K562 (cell line): Measurements from ENCODE around the gene STAT6. TPM values are rescaled to one million over a fixed set of nuclear protein-coding genes. Genes with fewer than 3 reads are reported as not detected.

Experiments
- ATAC-seq: fragments of 200-7000 bp; cut with Tn5 transposase; 3 replicates; pipeline ENCODE4 v1.9.1; 2020; ENCODE audit warnings: moderate library complexity
- BruUV-seq: library from RNA; stranded (reverse); fragments of 400-500 nt; replicated peaks from 2 replicates; lab custom pipeline; 2021; lab: Mats Ljungman, UMichigan
- CTCF ChIA-PET: fragments of 300-600 bp; formaldehyde crosslinking; extraction: SDS; loops from one replicate; lab custom pipeline; 2021; ENCODE audit warnings: low intra/inter-chr PET ratio; lab: Yijun Ruan, JAX
- POLR2A ChIA-PET: fragments of 300-600, 350-650 bp; sonication (Branson Sonifier 250); formaldehyde crosslinking; extraction: SDS; loops from one replicate; lab custom pipeline; 2021; ENCODE audit warnings: antibody characterized with exemption, inconsistent platforms; lab: Yijun Ruan, JAX
- DNase-seq, 4 experiments: peaks; one replicate each; pipeline versions ENCODE4 v3.0.0 to v3.0.0-alpha.2; 2011 to 2018; ENCODE audit warnings: low spot score in 3 of 4, mixed read lengths in 3 of 4; ENCODE audit errors: extremely low read depth in 1 of 4
- FAIRE-seq: peaks from 2 replicates; lab custom pipeline; 2011; peaks lifted over from hg19 to GRCh38; lab: Jason Lieb, UNC
- H2AFZ ChIP-seq: 2 replicates; pipeline ENCODE4 v1.6.0; 2011; ENCODE audit warnings: low read depth, low read length, control low read depth, inconsistent platforms
- H3K27ac ChIP-seq: fragments of 200-600 bp; 3 replicates; pipeline ENCODE4 v1.8.0; 2011; ENCODE audit warnings: low read depth, mild to moderate bottlenecking, control low read depth, inconsistent platforms, low read length, moderate library complexity, mixed read lengths; ENCODE audit errors: extremely low read depth
- H3K27me3 ChIP-seq, 2 experiments: fragments of 300-600 bp in 1 of 2; 2 replicates in 1 of 2; 3 replicates in 1 of 2; pipeline versions ENCODE4 v1.6.0 to v1.8.0; 2011; ENCODE audit warnings: inconsistent platforms in 2 of 2, low read length in 2 of 2, mild to moderate bottlenecking in 1 of 2, mixed read lengths in 1 of 2, moderate library complexity in 1 of 2; ENCODE audit not compliant: control insufficient read depth in 2 of 2, insufficient read depth in 2 of 2
- H3K36me3 ChIP-seq: fragments of 300-600 bp; 3 replicates; pipeline ENCODE4 v1.8.0; 2011; ENCODE audit warnings: mild to moderate bottlenecking, low read length, inconsistent platforms; ENCODE audit not compliant: control insufficient read depth, insufficient read depth
- H3K4me1 ChIP-seq, 2 experiments: fragments of 200-600 bp in 1 of 2; replicated peaks in 1 of 2; 2 replicates in 1 of 2; 3 replicates in 1 of 2; pipeline versions ENCODE4 v1.5.1 to v1.8.0; 2011; ENCODE audit warnings: inconsistent platforms in 2 of 2, low read length in 2 of 2, mild to moderate bottlenecking in 1 of 2, mixed read lengths in 1 of 2, moderate library complexity in 1 of 2; ENCODE audit not compliant: control insufficient read depth in 2 of 2, insufficient read depth in 2 of 2
- H3K4me2 ChIP-seq: 2 replicates; pipeline ENCODE4 v1.6.1; 2011; ENCODE audit warnings: low read length, control low read depth, inconsistent platforms, mixed read lengths; ENCODE audit not compliant: insufficient read depth
- H3K4me3 ChIP-seq: fragments of 200-600 bp; sonication (generic), shearing (Covaris generic); 2 replicates; pipeline ENCODE4 v1.5.1; 2016; ENCODE audit warnings: control low read depth, inconsistent platforms
- H3K79me2 ChIP-seq: fragments of 200-600 bp; 3 replicates; pipeline ENCODE4 v1.8.0; 2011; ENCODE audit warnings: low read length, inconsistent platforms; ENCODE audit not compliant: control insufficient read depth, insufficient read depth
- H3K9ac ChIP-seq, 2 experiments: 2 replicates each; pipeline versions ENCODE4 v1.6.0 to v1.6.1; 2011; ENCODE audit warnings: low read depth in 2 of 2, low read length in 2 of 2, control low read depth in 1 of 2, inconsistent platforms in 1 of 2, mild to moderate bottlenecking in 1 of 2, mixed read lengths in 1 of 2; ENCODE audit not compliant: insufficient read depth in 1 of 2
- H3K9me1 ChIP-seq: one replicate; pipeline ENCODE4 v1.6.0; 2011; ENCODE audit warnings: inconsistent platforms, mild to moderate bottlenecking, low read length, moderate library complexity; ENCODE audit not compliant: control insufficient read depth, insufficient read depth
- H3K9me3 ChIP-seq: replicated peaks from 2 replicates; pipeline ENCODE4 v1.5.1; 2011; ENCODE audit warnings: low read depth, low read length, inconsistent platforms; ENCODE audit not compliant: control insufficient read depth, insufficient read depth
- H4K20me1 ChIP-seq: replicated peaks from 2 replicates; pipeline ENCODE4 v1.6.1; 2011; ENCODE audit warnings: low read length, inconsistent platforms, mixed read lengths; ENCODE audit not compliant: control insufficient read depth, insufficient read depth
- ARID4B ChIP-seq: sonication (generic); formaldehyde crosslinking; IDR thresholded peaks from 2 replicates; pipeline ENCODE4 v1.8.0; 2022; ENCODE audit warnings: mild to moderate bottlenecking, missing genetic modification reagents
- MAX ChIP-seq: sonication (generic); formaldehyde crosslinking; IDR thresholded peaks from 2 replicates; pipeline ENCODE4 v1.9.0; 2022; ENCODE audit warnings: mild to moderate bottlenecking, missing genetic modification reagents
- ZFP36 ChIP-seq: fragments of 150-350 bp; IDR thresholded peaks from 2 replicates; pipeline ENCODE4 v1.6.1; 2018; ENCODE audit warnings: low read length, low read depth; ENCODE audit not compliant: partially characterized antibody
- WGBS: fragments of 100-300 bp; shearing (Covaris generic); methylation state at CpG from one replicate; pipeline ENCODE4 v1.1.6; 2016; ENCODE audit warnings: low coverage, mixed read lengths; ENCODE audit not compliant: insufficient coverage; ENCODE audit errors: missing lambda C conversion rate; 5-methylcytosine and 5-hydroxymethylcytosine counted together
- in situ Hi-C: fragments of 300-500 bp; cut with MboI; formaldehyde crosslinking; loops from 4 replicates; pipeline ENCODE4 v1.15.0; 2018; ENCODE audit warnings: inconsistent platforms, mixed read lengths
- intact Hi-C: fragments of 100-400 bp; cut with micrococcal nuclease; formaldehyde crosslinking; loops from 2 replicates; pipeline ENCODE4 v1.14.2; 2022
- polyA plus RNA-seq, 8 experiments: library from polyadenylated mRNA; depleted of rRNA in 4 of 8; stranded (reverse) in 5 of 8; unstranded in 3 of 8; fragments of >200 nt; fragmentation: Nextera tagmentation in 2 of 8; fragmentation: Illumina TruSeq in 1 of 8; extraction: Ambion mirVana in 2 of 8; extraction: Trizol in 1 of 8; gene quantifications; 2 replicates each; pipeline versions ENCODE4 v1.2.1 to v1.2.3, GENCODE V29; 2011 to 2014; ENCODE audit warnings: inconsistent platforms in 1 of 8, missing spikeins in 1 of 8
- total RNA-seq, 7 experiments: library from RNA; depleted of rRNA in 6 of 7; stranded (reverse); fragments of >200 nt in 6 of 7; fragmentation: Illumina TruSeq in 2 of 7; extraction: Trizol in 2 of 7; gene quantifications; 2 replicates each; pipeline versions ENCODE4 v1.2.1 to v1.2.3, GENCODE V29; 2011 to 2021; ENCODE audit warnings: low replicate concordance in 1 of 7

The STAT6 gene
- total and polyA plus RNA-seq, 9 of the 15 experiments (the other 6 are each of a cell fraction or from before 2014, with no cell fraction given) = 2.4 to 49.5 (median 26.5) TPM

- H3K9me3 ChIP-seq = no peaks in the 10 kb centered on the region
- in situ Hi-C loops = no loop called here
- 0 out of 2 replicates have a peak, but pooled peaks cover 3% of the 10 kb centered on the region for H4K20me1 ChIP-seq
- H3K9ac ChIP-seq = peak overlapping the region in 1 of 2 experiments; percentile 42; a peak in 1 of 4 replicates
- no peaks in the 10 kb centered on the region for H3K79me2 ChIP-seq
- DNase-seq (no peak), FAIRE-seq (no peak), ATAC-seq (no peak)
- H3K27me3 ChIP-seq = peaks cover 0 to 11% of the 10 kb centered on the region in 2 experiments; a peak in 2 of 5 replicates
- no peaks in the 10 kb centered on the region for H3K9me1 ChIP-seq
- no peak overlapping the region for H2AFZ ChIP-seq
- ChIA-PET POLR2A (interaction anchor here (0.9 kb wide), 1 partner anchor 83 kb away, joined by 3 read pairs; no protein-coding TSS in a partner anchor), CTCF (no interaction called here)
- H3K4me1 ChIP-seq = peaks cover 12 to 17% of the 10 kb centered on the region in 2 experiments; a peak in 3 of 5 replicates
- H3K27ac ChIP-seq = no peak overlapping the region
- BruUV-seq = no TSS peak
- H3K4me3 ChIP-seq = no peak overlapping the region
- H3K36me3 ChIP-seq = no peaks in the 10 kb centered on the region
- WGBS = 21% methylated on average over 4 of the region's 4 CpGs
- no peak overlapping the region for H3K4me2 ChIP-seq
- TF ChIP-seq ARID4B (no peak), ZFP36 (peak; percentile 31), MAX (CRISPR knock-in tag) (peak; percentile 39; the same call in 1 of the 2 replicates)
- intact Hi-C loops = no loop called here
Measured at GRCh38 chr12:57143454-57143853, 32.3 kb upstream of the STAT6 start.
